ENCODE data around the gene TOP3B. TPM values are rescaled to one million over a fixed set of nuclear protein-coding genes. Genes with fewer than 3 reads are reported as not detected.
"Not testable (repeated sequence)": the region's sequence is repeated elsewhere in the genome, so short reads cannot be mapped to it uniquely, and the experiment has no call there.

The TOP3B gene
- total RNA-seq, 1 donor from 2014 or later = 37.0 TPM

GRCh38 chr22:21951931-21952465 is 30.6 kb downstream of the TOP3B start:
- intact Hi-C loops (cut with DNase I) = loop anchor here (5.0 kb wide), 1 partner anchor 240 kb away; no protein-coding TSS in a partner anchor
- DNase-seq (ENCODE audit: low spot score) (peak; percentile 68), ATAC-seq (peak; percentile 43)

DNA sequence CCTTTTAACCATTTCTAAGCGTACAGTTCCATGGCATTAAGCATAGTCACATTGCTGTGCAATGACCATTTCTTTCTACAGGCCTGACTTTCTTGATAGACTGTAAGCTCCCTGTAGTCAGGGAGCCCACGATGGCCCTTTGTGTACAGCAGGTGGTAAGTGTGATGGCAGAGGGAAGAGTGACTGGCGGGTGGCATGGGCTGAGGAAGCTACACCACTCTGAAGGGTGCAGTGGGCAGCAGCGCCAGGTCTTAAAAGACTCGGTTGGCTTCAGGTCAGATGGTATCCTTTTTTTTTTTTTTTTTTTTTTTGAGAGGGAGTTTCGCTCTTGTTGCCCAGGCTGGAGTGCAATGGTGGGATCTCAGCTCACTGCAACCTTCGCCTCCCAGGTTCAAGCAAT is 31.5 kb downstream of the TOP3B start:
- no peak for ATAC-seq
- intact Hi-C loops (cut with DNase I) = loop anchor here (5.0 kb wide), 1 partner anchor 239 kb away; no protein-coding TSS in a partner anchor

DNA sequence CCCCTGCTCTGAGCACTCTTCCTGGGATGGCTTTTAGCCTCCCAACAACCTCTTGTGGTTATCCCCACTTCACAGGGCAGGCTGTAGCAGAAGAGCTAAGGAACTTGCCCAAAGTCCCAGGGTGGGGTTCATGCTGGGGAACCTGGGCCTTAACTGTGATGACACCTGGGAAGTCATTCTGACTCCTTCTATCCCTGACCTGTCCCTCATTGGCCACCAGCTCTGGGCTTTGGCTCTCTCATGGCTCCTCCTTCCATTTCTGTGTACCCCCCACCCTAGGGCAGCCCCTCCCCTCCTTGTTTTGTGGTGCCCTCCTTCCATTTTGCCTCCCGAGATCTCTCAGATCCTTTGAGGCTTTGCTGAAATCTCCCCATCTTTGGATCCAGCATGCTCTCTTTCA is 32.6 kb downstream of the TOP3B start:
- DNase-seq (ENCODE audit: low spot score) = no peak
- intact Hi-C loops (cut with DNase I) = loop anchor here (5.0 kb wide), 1 partner anchor 238 kb away; no protein-coding TSS in a partner anchor
- ATAC-seq = no peak

More for the DNA sequence above, 31.5 kb downstream of the TOP3B start:
- DNase-seq (ENCODE audit: low spot score) = no peak

- peak; percentile 58 for DNase-seq (ENCODE audit: low spot score)
- intact Hi-C loops (cut with DNase I) = no loop called here
- no peak for ATAC-seq
These were observed 33.0 kb downstream of the TOP3B start for GRCh38 chr22:21949569-21949918.

DNA sequence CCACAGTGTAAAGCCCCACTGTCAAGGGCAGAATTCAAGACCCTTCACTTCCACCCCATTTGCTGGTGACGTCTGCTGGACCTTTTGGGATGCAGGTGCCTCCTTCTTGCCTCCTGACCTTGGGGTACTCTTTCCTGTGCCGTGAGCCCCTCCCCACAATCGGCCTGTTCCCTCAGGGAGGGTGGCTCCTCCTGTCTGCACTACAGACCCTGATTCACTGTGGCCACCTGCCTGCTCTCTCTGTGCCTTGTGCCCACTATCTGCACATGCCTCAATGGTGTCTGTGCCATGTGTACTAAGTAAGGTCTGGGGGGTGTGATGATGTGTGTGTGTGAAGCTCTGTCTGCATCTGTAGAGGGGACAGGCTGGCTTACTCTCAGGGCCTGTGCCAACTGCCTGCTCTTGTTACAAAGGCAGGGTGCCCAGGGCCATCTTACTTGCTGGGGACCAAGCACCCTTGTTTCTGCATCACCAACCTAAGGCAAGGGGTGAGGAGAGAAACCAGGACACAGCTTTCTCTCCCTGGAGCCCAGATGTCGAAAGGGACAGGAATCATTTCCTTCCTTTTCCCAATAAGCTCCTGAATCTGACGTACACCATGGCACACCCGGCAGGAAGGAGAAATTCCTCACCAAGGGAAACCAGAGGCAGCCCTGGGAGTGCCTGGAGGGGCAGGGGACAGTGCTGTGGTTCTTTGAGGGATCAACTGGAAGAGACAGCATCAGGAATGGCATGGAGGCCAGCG is 33.6 kb downstream of the TOP3B start:
- no peak for ATAC-seq
- intact Hi-C loops (cut with DNase I) = no loop called here
- no peak for DNase-seq (ENCODE audit: low spot score)

DNA sequence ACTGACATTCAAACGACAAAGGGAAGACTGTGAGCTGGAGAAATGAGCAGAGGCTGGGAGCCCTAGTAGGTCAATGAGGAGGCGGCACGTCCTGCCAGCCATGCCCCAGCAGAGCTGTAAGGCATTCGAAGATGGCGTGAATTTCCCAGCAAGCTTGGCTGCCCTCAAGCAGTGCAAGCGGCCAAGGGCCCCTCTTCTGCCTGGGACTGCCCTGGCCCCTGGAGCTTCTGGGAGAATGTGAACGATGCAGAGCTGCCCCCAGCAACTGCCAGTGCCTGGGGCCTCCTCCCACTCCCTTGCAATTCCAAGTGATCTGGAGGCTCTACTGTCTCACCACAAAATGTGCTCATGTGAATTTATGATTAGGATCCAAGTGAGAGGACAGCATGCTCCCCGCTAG is 34.2 kb downstream of the TOP3B start:
- DNase-seq (ENCODE audit: low spot score) = peak; percentile 67
- ATAC-seq = peak; percentile 12
- intact Hi-C loops (cut with DNase I) = no loop called here

- intact Hi-C loops (cut with DNase I) = no loop called here
- ATAC-seq = no peak
- peak; percentile 67 for DNase-seq (ENCODE audit: low spot score)
These were observed 35.3 kb downstream of the TOP3B start for GRCh38 chr22:21947040-21948014.

- intact Hi-C loops (cut with DNase I) = no loop called here
- DNase-seq (ENCODE audit: low spot score) (no peak), ATAC-seq (no peak)
These were observed 36.2 kb downstream of the TOP3B start for GRCh38 chr22:21946262-21946925.

DNA sequence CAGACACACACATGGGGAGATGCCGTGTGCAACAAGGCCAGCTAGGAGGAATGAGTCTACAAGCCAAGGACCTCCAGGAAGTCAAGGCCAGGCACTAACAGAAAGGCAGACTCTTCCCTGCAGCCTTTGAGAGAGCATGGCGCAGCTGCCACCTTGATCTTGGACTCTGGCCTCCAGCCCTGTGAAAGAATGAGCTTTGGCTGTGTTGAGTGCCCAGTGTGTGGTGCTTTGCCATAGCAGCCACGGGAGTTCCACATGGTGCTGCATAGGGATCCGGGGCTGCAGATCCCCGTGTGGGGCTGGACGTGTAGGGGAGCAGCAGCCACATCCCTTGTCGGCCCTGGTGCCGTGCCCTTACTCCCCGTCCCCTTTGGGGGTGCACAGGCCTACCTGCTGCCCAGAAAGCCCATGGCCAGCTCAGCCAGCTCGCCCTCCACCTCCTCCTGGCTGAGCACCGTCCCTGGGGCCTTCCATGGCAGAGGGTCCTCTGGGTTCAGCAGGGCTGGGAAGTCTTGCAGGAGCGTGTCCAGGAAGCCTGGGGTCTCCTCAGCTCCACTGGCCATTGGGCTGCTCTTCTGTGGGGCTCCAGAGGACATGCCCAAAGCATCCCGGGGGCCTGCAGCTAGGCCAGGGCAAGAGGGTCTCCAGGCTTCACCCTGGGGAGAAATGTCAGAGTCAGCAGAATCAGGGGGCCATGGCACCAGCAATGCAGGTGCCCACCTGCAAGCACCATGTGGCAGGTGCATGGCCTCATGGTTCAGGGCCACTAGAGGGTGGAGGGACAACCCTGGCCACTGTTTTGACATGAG is 36.9 kb downstream of the TOP3B start:
- ATAC-seq = no peak
- intact Hi-C loops (cut with DNase I) = no loop called here
- DNase-seq (ENCODE audit: low spot score) = no peak

GRCh38 chr22:21944871-21945270 is 37.7 kb downstream of the TOP3B start:
- ATAC-seq (no peak), DNase-seq (ENCODE audit: low spot score) (no peak)
- intact Hi-C loops (cut with DNase I) = no loop called here

DNA sequence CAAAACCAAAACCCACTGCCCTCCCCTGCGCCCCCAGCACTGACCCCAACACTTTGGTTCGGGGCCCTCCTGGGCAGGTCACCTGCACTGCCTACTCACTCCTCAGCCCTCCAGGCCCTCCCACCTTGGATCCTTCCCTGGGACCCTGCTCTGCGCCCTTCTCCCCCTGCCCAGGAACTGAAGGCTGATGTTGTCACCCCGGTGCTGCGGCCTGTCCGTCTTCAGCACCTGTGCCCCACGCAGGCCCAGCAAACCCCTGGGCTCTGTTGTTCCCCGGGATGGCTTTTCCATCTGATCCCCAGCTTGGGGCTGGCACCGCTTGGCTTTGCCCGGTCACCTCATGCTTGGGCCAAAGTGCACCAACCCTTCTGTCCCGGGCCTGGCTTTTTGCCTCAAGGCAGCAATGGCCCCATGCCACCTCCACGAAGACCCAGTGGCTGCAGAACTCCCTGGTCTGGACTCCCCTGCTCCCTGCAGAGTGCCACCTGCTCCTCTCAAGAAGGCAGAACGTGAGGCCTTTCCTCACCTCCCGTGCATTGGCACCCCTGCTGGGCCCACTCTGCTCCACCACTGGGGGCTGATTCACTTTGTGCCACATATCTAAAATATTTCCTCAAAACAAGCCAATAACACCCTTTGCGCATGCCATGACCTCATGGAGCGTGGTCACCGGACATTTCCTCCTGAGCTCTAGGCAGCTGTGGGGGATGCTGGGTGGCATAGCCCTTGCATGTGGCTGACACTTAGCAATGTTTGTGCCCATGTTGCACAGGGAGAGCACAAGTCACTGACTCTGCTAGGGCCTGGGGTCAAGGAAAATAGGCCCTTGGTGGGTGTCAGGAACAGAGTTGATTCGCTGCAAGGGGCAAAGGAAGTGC is 38.8 kb downstream of the TOP3B start:
- DNase-seq (ENCODE audit: low spot score) (no peak), ATAC-seq (no peak)
- intact Hi-C loops (cut with DNase I) = no loop called here

GRCh38 chr22:21942407-21943343 is 39.9 kb downstream of the TOP3B start:
- peak; percentile 41 for ATAC-seq
- peak; percentile 82 for DNase-seq (ENCODE audit: low spot score)
- intact Hi-C loops (cut with DNase I) = no loop called here

DNA sequence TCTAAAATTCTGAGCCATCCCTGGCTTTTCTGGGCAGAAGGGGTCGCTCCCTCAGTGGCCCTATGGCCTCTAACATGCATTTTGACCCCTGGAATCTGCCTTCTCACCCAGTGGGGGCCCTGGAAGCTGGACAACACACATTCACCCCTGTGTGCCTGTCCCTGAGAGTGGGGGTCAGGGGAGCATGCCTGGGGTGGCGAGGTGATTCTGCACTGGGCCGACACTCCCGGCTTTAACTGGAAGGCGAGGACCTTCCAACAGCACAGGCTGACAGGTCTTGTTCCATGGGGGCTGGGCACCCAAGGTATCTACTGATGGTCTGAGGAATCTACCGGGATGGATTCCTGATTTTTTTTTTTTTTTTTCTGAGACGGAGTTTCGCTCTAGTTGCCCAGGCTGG is 40.7 kb downstream of the TOP3B start:
- intact Hi-C loops (cut with DNase I) = no loop called here
- no peak for DNase-seq (ENCODE audit: low spot score)
- ATAC-seq = no peak

GRCh38 chr22:21940521-21940920 is 42.1 kb downstream of the TOP3B start:
- DNase-seq (ENCODE audit: low spot score) = no peak
- no peak for ATAC-seq
- intact Hi-C loops (cut with DNase I) = no loop called here

GRCh38 chr22:21939935-21940334 is 42.7 kb downstream of the TOP3B start:
- intact Hi-C loops (cut with DNase I); ATAC-seq; DNase-seq (ENCODE audit: low spot score): not testable (repeated sequence)

GRCh38 chr22:21939461-21939913 is 43.1 kb downstream of the TOP3B start:
- intact Hi-C loops (cut with DNase I) = no loop called here
- no peak for ATAC-seq
- no peak for DNase-seq (ENCODE audit: low spot score)
